ENCODE data around the gene PRKAA1. TPM values are rescaled to one million over a fixed set of nuclear protein-coding genes. Genes with fewer than 3 reads are reported as not detected.

The PRKAA1 gene
- total RNA-seq, 1 donor from 2014 or later: 95.4 TPM

DNA sequence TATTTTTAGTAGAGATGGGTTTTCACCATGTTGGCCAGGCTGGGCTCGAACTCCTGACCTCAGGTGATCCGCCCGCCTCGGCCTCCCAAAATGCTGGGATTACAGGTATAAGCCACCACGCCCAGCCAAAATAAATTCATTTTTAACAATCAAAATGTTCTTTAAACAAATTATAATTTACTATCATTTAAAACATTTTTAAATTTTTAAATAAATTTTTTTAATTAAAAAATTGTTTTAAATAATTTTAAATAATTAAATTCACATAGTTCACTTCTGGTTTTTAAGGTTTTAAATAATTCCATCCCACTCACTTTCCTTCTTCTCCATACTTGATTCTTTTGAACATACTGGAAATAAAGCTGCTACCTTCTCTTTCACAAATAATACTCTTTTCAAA is 27.4 kb downstream of the PRKAA1 start:
- Mint-ChIP-seq H3K4me3 (ENCODE audit: unreplicated experiment) (no peak overlapping the region), H3K36me3 (ENCODE audit: low read depth, unreplicated experiment) (peaks cover 23% of the 10 kb centered on the region), H3K27me3 (ENCODE audit: unreplicated experiment) (no peaks in the 10 kb centered on the region), H3K27ac (ENCODE audit: unreplicated experiment) (no peak overlapping the region), H3K4me1 (ENCODE audit: unreplicated experiment) (peaks cover 3% of the 10 kb centered on the region), H3K9me3 (ENCODE audit: unreplicated experiment) (no peaks in the 10 kb centered on the region)
- DNase-seq (ENCODE audit: low spot score): no peak
- TF ChIP-seq, protein P1, sequence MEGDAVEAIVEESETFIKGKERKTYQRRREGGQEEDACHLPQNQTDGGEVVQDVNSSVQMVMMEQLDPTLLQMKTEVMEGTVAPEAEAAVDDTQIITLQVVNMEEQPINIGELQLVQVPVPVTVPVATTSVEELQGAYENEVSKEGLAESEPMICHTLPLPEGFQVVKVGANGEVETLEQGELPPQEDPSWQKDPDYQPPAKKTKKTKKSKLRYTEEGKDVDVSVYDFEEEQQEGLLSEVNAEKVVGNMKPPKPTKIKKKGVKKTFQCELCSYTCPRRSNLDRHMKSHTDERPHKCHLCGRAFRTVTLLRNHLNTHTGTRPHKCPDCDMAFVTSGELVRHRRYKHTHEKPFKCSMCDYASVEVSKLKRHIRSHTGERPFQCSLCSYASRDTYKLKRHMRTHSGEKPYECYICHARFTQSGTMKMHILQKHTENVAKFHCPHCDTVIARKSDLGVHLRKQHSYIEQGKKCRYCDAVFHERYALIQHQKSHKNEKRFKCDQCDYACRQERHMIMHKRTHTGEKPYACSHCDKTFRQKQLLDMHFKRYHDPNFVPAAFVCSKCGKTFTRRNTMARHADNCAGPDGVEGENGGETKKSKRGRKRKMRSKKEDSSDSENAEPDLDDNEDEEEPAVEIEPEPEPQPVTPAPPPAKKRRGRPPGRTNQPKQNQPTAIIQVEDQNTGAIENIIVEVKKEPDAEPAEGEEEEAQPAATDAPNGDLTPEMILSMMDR (IDR thresholded peaks at IDR 0.05; ENCODE audit: unreplicated experiment): no peak

DNA sequence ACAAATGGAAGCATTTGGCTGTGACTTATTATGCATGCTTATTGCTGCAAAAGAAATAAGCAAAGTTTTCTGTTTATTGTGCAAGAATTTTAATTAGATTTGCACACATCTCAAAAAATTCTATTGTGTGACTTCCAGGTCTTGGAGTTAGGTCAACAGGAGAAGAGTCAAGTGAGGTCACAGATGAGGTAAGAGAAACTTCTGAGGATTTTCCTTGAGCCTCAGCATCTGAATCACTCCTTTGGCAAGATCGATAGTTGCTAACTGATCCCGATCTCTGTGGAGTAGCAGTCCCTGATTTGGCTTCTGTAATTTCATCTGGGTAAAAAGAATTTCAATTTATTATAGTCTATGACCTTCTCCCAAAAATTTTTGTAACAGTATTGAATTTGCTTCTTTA is 35.5 kb downstream of the PRKAA1 start:
- Mint-ChIP-seq H3K27me3 (ENCODE audit: unreplicated experiment) (no peaks in the 10 kb centered on the region), H3K4me3 (ENCODE audit: unreplicated experiment) (no peak overlapping the region), H3K36me3 (ENCODE audit: low read depth, unreplicated experiment) (peaks cover 23% of the 10 kb centered on the region), H3K9me3 (ENCODE audit: unreplicated experiment) (no peaks in the 10 kb centered on the region), H3K4me1 (ENCODE audit: unreplicated experiment) (no peaks in the 10 kb centered on the region), H3K27ac (ENCODE audit: unreplicated experiment) (no peak overlapping the region)
- TF ChIP-seq, protein P1 (IDR thresholded peaks at IDR 0.05; ENCODE audit: unreplicated experiment): no peak
- DNase-seq (ENCODE audit: low spot score): no peak

DNA sequence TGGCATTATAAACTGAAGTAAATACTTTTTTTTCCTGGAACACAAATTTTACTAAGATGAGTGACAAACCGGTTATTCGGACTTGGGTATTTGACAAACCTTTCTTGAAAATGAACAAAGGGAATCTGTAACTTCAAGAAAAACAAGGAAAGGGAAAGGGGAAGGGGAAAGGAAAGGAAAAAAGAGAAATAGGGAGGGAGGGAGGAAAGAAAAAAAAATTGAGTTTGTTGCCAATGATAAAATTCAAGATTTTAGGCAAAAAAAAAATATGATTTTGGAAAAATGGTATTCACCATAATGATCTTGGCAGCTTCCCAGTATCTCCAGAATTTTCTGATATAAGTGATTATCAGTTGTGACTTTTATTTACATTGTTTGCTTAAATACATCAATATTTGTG is 40.8 kb downstream of the PRKAA1 start:
- TF ChIP-seq, protein P1 (IDR thresholded peaks at IDR 0.05; ENCODE audit: unreplicated experiment): no peak
- DNase-seq (ENCODE audit: low spot score): no peak
- no peaks in the 10 kb centered on the region for H3K4me1 Mint-ChIP-seq (ENCODE audit: unreplicated experiment)
- no peak overlapping the region for H3K4me3 Mint-ChIP-seq (ENCODE audit: unreplicated experiment)
- peak overlapping the region; percentile 59 for H3K27ac Mint-ChIP-seq (ENCODE audit: unreplicated experiment)
- H3K36me3 Mint-ChIP-seq (ENCODE audit: low read depth, unreplicated experiment): peaks cover 4% of the 10 kb centered on the region
- no peaks in the 10 kb centered on the region for H3K27me3 Mint-ChIP-seq (ENCODE audit: unreplicated experiment)
- H3K9me3 Mint-ChIP-seq (ENCODE audit: unreplicated experiment): no peaks in the 10 kb centered on the region

DNA sequence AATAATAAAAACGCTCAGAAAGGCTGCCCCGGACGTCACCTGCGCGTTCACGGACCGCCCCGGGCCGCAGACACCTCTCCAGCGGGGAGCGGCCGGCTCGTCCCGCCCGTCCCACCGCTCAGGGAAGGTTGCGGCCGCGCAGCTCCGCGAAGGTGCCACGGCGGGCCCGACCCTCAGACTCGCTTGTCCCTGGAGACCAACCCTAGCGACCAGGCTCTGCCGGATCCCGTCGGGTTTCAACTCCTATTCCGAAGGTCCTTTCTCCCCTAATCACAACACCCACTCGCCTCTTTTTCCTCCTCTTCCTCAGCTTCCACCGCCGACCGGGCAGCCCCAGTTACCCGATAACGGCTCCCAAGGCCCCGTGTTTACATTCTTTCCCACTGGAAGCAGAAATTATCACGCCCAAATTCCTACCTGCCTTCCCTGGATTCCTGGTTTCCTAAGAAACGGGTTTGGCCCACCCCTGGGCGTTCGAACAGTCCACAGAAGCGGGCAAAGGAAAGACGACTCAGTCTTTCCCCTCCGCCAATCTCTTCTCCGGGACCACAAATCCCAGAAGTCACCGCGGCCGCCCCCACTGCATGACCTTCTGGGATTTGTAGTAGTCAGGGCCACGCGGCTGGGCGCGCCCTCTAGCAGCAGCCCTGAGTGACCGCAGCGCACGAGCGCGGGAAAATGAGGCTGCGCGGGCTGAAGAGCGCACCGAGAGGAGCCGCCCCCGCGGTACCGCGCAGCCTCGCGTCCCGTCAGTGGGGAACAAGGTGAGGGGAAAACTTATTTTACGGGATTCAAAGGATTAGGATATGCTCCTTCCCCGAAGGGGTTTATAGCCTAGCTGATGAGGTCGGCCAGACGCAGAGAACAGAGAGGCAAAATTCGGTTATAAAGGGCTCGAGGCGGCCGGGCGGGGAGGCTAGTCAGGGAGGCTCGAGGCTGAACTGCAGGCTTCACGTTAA is 42.5 kb downstream of the PRKAA1 start, which contains the start of gene TTC33:
TSS of gene TTC33 (minus strand) at position 555 of the 959 bp plus-strand sequence. CDS start 8,943 bp downstream, outside the sequence.
- TF ChIP-seq, protein P1 (IDR thresholded peaks at IDR 0.05; ENCODE audit: unreplicated experiment): no peak
- no peaks in the 10 kb centered on the region for H3K27me3 Mint-ChIP-seq (ENCODE audit: unreplicated experiment)
- H3K27ac Mint-ChIP-seq (ENCODE audit: unreplicated experiment): no peak within 1 kb of the TSS
- no peak within 1 kb of the TSS for H3K4me3 Mint-ChIP-seq (ENCODE audit: unreplicated experiment)
- H3K36me3 Mint-ChIP-seq (ENCODE audit: low read depth, unreplicated experiment): peaks cover 8% of the 10 kb centered on the region
- H3K9me3 Mint-ChIP-seq (ENCODE audit: unreplicated experiment): no peaks in the 10 kb centered on the region
- no peaks in the 10 kb centered on the region for H3K4me1 Mint-ChIP-seq (ENCODE audit: unreplicated experiment)
- DNase-seq (ENCODE audit: low spot score): peak; percentile 95

DNA sequence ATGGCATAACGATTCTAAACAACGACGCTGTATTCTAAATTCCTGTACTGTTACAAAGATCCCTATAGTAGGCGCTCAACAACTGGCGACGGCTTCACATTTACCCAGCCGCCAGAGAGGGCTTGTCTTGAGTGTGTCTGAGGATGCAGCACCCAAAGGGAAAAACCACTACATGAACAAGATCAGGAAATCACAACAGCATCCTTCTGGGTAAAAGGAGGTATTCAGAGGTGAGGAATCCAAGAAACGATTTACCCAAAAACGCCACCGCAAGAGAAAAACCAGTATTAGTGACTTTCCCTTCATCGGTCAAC is 43.1 kb downstream of the PRKAA1 start:
- Mint-ChIP-seq H3K9me3 (ENCODE audit: unreplicated experiment) (no peaks in the 10 kb centered on the region), H3K27ac (ENCODE audit: unreplicated experiment) (no peak overlapping the region), H3K4me1 (ENCODE audit: unreplicated experiment) (no peaks in the 10 kb centered on the region), H3K4me3 (ENCODE audit: unreplicated experiment) (no peak overlapping the region), H3K27me3 (ENCODE audit: unreplicated experiment) (no peaks in the 10 kb centered on the region), H3K36me3 (ENCODE audit: low read depth, unreplicated experiment) (peaks cover 11% of the 10 kb centered on the region)
- TF ChIP-seq, protein P1 (IDR thresholded peaks at IDR 0.05; ENCODE audit: unreplicated experiment): no peak
- peak; percentile 50 for DNase-seq (ENCODE audit: low spot score)

Measured in endothelial cell (in vitro differentiated cells).